ENCODE results near the gene PPP1R13L.
"Not testable (repeated sequence)": the region's sequence is repeated elsewhere in the genome, so short reads cannot be mapped to it uniquely, and the experiment has no call there.

The PPP1R13L gene

DNA sequence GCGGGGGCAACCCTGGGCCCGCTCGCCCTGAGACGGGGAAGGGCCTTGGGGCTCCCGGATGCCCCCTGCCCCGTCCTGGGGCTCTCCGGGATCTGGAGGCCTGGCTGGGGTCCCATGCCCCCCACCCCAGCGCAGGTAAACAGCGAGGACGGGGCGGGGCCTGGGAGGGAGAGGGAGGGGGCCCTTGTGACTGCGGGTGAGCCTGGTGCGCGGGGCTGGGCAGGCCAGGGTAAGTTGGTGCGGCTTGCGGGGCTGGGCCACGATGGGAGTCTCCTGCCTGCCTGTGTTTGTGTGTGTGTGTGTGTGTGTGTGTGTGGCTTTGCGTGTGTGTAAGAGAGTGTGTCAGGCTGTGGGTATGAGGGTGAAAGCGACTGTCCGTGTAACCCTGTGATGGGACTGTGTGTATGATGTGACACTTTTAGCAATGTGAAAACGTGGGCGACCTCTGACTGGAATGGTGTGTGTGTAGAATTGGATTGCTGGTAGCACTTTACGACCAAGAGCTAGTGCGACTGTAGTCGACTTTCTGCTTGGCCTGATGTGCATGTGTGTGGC, 63.9 kb downstream of the PPP1R13L start:
- DNase-seq = no peak

DNA sequence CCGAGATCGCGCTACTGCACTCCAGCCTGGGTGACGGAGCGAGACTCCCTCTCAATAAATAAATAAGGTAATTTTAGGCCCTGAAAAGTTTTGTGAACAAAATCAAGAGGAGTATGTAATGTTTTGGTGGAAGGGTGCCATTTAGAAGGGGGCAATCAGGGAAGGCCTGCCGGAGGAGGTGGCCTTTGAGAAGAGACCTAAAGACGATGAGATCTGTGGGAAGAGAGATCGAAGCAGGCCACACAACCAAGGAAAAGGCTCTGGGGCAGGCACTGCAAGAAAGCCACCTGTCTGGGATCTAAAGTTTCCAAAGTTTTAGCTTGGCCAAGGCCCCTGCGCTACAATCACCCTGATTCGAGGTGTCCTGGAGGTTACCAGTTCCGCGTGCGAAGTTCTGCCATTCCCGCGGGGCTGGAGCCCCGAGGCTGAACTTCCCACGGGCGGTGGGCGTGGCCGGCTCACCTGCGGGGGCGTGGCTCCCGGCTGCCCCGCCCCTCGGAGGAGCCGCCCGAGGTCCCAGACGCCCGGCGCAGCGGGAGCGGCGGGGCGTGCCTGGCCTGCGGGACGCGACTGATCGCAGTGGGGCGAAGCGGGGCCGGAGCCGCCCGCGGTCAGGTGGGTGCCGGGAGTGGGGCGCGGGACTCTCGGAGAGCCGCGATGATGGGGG, 64.5 kb downstream of the PPP1R13L start, which contains the start of gene KLC3:
Gene KLC3, plus strand, starts transcription at position 519 of the 667 bp plus-strand sequence. CDS start 4,792 bp downstream, outside the sequence.
- DNase-seq = no peak

DNA sequence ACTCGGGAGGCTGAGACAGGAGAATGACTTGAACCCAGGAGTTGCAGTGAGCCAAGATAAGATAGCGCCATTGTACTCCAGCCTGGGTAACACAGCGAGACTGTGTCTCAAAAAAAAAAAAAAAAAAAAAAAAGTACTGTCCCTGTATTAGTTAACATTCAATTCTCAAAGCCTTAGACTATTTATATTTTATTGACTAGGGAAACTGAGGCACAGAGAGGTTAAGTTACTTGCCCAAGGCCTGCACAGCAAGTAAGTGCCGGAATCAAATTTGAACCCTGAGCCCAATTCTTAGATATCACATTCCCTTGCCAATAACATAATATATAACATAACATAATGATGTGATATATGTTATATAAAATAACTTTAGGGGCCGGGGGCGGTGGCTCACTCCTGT, 65.2 kb downstream of the PPP1R13L start:
- DNase-seq = no peak

DNA sequence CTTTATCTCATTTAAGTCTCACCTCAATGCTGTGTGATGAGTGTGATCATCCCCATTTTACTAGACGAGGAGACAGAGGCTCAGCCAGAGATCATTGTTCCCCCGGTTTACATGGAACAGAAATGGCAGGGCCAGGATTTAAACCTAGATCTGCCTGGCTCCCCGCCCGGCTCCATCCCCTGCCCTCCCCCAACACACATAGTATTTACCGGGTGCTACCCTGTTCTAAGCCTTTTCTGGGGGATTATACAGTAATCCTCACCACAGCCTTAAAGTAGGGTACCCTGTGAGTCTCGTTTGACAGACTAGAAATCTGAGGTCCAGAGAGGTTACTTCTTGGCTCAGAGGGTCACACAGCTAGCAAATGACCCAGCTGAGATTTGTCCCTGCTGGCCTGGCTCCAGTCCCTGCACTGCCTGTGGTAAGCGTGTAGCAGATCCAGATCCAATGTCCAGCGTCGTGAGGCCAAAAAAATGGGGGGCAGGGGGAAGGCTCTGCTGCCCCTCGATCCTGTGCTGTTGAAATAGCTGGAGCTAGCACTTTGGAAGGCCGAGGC, 68.1 kb downstream of the PPP1R13L start:
- no peak for DNase-seq

DNA sequence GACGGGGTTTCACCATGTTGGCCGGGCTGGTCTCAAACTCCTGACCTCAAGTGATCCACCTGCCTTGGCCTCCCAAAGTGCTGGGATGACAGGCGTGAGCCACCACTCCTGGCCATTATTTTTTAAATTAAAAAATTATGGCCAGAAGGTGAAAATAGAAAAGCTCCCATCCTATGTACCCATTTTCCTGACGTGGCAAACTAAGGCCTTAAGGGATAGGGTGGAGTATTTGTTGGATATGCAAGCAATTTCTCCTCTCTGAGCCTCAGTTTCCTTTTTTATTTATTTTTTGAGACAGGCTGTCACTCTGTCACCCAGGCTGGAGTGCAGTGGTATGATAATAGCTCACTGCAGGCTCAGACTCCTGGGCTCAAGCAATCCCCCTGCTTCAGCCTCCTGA, 70.0 kb downstream of the PPP1R13L start:
- DNase-seq = not testable (repeated sequence)

DNA sequence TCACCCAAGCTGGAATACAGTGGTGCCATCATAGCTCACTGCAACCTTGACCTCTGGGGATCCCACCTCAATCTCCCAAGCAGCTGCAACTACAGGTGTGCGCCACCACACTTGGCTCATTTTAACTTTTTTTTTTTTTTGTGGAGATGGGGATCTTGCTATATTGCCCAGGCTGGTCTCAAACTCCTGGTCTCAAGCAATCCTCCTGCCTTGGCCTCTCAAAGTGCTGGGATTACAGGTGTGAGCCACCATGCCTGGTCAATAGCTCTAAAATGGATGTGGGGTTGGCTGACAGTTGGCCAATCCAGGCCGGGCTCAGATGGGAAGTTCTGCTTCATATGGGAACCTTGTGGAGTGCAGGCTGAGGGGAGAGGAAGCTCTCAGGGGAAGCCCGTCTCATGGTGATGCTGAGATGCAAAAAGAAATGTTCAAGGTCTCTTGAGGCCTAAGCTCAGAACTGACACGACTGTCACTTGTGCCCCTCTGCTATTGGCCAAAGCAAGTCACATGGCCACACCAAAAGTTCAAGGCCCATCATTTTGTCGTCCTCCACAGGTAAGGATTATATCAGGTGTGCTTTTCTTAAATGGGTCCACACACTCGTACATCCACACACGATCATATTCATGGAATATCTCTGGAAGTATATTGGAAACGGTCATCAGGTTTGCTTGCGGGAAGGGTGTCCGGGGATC, 71.1 kb downstream of the PPP1R13L start:
- no peak for DNase-seq

DNA sequence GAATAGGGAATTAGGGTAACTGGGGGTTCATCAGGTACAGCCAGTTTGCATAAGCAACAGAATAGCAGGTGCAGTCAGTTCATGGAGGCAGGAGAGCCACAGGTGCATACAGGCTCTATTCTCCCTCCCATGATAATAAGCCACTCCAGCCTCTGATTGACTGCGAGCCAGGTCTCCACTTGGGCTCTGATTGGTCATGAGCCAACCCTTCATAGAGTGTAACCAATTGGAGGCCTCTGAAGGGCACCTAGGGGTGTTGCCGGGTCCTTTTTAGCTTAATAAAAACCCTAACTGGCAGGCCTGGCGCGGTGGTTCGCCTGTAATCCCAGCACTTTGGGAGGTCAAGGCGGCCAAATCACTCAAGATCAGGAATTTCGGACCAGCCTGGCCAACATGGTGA, 73.5 kb downstream of the PPP1R13L start:
- no peak for DNase-seq
